Activated T-helper 1 cell treated with anti-CD3 and anti-CD28 coated beads, Interleukin-2, amount 50 U/mL, for 16 hours (primary cell): Measurements from ENCODE around the gene RNF31.
"Not testable (repeated sequence)": the region's sequence is repeated elsewhere in the genome, so short reads cannot be mapped to it uniquely, and the experiment has no call there.

ENCODE experiments used
- DNase-seq, 2 donors: peaks; one replicate each; pipeline ENCODE4 v3.0.0-alpha.2; 2020; ENCODE audit warnings: low read depth in 1 of 2, low spot score in 1 of 2

The RNF31 gene

GRCh38 chr14:24146978-24147760 is at the start of gene RNF31:
Gene RNF31, plus strand, starts transcription at chr14:24147498. Its CDS starts 201 bp downstream, at chr14:24147699.
- peak; percentile 94 to 95 for DNase-seq

- no peak for DNase-seq
These were observed 48.9 kb upstream of the RNF31 start for GRCh38 chr14:24098229-24098926.

GRCh38 chr14:24098927-24099813 is 48.1 kb upstream of the RNF31 start:
- no peak for DNase-seq

GRCh38 chr14:24100197-24100981 is 46.9 kb upstream of the RNF31 start:
- DNase-seq: no peak

- DNase-seq: no peak
These were observed 46.3 kb upstream of the RNF31 start for GRCh38 chr14:24100982-24101494.

- DNase-seq: no peak
These were observed 44.8 kb upstream of the RNF31 start for GRCh38 chr14:24102357-24103048.

GRCh38 chr14:24103451-24103850 is 43.8 kb upstream of the RNF31 start:
- no peak for DNase-seq

- DNase-seq: not testable (repeated sequence)
These were observed 41.6 kb upstream of the RNF31 start for GRCh38 chr14:24105609-24106239.

GRCh38 chr14:24106672-24107271 is 40.5 kb upstream of the RNF31 start:
- DNase-seq: no peak

GRCh38 chr14:24108336-24108874 is 38.9 kb upstream of the RNF31 start:
- no peak for DNase-seq

- DNase-seq: no peak
These were observed 37.2 kb upstream of the RNF31 start for GRCh38 chr14:24110060-24110459.

- DNase-seq: no peak
These were observed 36.8 kb upstream of the RNF31 start for GRCh38 chr14:24110523-24110922.

- no peak for DNase-seq
These were observed 33.9 kb upstream of the RNF31 start for GRCh38 chr14:24113379-24113800.

GRCh38 chr14:24113801-24114531 is 33.3 kb upstream of the RNF31 start:
- peak; percentile 54 to 59 for DNase-seq

- peak; percentile 93 to 96 for DNase-seq
These were observed 32.5 kb upstream of the RNF31 start, which contains the start of the genes DCAF11 and NRL for GRCh38 chr14:24114532-24115421. Gene DCAF11, plus strand, starts transcription at chr14:24114777. Its CDS starts 818 bp downstream, at chr14:24115595. Gene NRL, minus strand, starts transcription at chr14:24114949. Its CDS starts 32,101 bp downstream, at chr14:24082848.

- no peak for DNase-seq
These were observed 31.7 kb upstream of the RNF31 start for GRCh38 chr14:24115422-24116127.
